K562 (cell line): Measurements from ENCODE around the gene PRXL2A. TPM values are rescaled to one million over a fixed set of nuclear protein-coding genes. Genes with fewer than 3 reads are reported as not detected.

Experiments used
- CBFA2T3 ChIP-seq: fragments of 450-650 bp; IDR thresholded peaks from 2 replicates; pipeline ENCODE4 v1.6.1; 2017
- COPS2 ChIP-seq: fragments of 450-650 bp; conservative IDR thresholded peaks from 2 replicates; pipeline ENCODE4 v1.6.1; 2016; ENCODE audit warnings: mild to moderate bottlenecking, moderate library complexity
- ETV5 ChIP-seq: sonication (generic); formaldehyde crosslinking; IDR thresholded peaks from 2 replicates; pipeline ENCODE4 v1.4.0; 2020; ENCODE audit warnings: low read depth, mild to moderate bottlenecking, missing genetic modification reagents
- HNRNPK ChIP-seq: fragments of 200-400 bp; formaldehyde crosslinking; IDR thresholded peaks from one replicate; pipeline ENCODE4 v1.6.1; 2018; ENCODE audit warnings: mild to moderate bottlenecking, low read depth, low read length; ENCODE audit not compliant: poor library complexity, severe bottlenecking
- JUN ChIP-seq, 2 experiments: sonication (generic) in 1 of 2; formaldehyde crosslinking in 1 of 2; IDR thresholded peaks; 2 replicates each; pipeline versions ENCODE4 v1.6.1 to v1.8.0; 2012 to 2022; ENCODE audit warnings: borderline replicate concordance in 2 of 2, mild to moderate bottlenecking in 2 of 2, improper control_type of control experiment in 1 of 2, low read depth in 1 of 2, low read length in 1 of 2, missing genetic modification reagents in 1 of 2
- MYC ChIP-seq, 2 experiments: fragments of 250-450 bp in 1 of 2; sonication (Bioruptor Pico) in 1 of 2; IDR thresholded peaks; 2 replicates each; pipeline versions ENCODE4 v1.5.1 to v1.6.1; 2012 to 2021; ENCODE audit warnings: low read depth in 2 of 2, borderline replicate concordance in 1 of 2, improper control_type of control experiment in 1 of 2, low read length in 1 of 2, mild to moderate bottlenecking in 1 of 2, moderate library complexity in 1 of 2
- SAFB ChIP-seq: fragments of 200-400 bp; formaldehyde crosslinking; IDR thresholded peaks from 2 replicates; pipeline ENCODE4 v1.6.1; 2017; ENCODE audit warnings: low read depth, low read length, borderline replicate concordance
- YY1 ChIP-seq, 3 experiments: IDR thresholded peaks; 2 replicates each; pipeline ENCODE4 v1.6.1; 2011; ENCODE audit warnings: low read length in 2 of 3, mild to moderate bottlenecking in 2 of 3, moderate library complexity in 2 of 3, borderline replicate concordance in 1 of 3, control low read depth in 1 of 3, low read depth in 1 of 3; ENCODE audit not compliant: insufficient read depth in 3 of 3, insufficient replicate concordance in 2 of 3, control insufficient read depth in 1 of 3, insufficient read length in 1 of 3; ENCODE audit errors: extremely low read depth in 1 of 3
- ZC3H8 ChIP-seq: fragments of 450-650 bp; IDR thresholded peaks from 2 replicates; pipeline ENCODE4 v1.6.1; 2017
- ZNF277 ChIP-seq: fragments of 250-450 bp; sonication (Bioruptor Pico); IDR thresholded peaks from 2 replicates; pipeline ENCODE4 v1.8.0; 2022; ENCODE audit warnings: inconsistent platforms, mild to moderate bottlenecking, moderate library complexity, borderline replicate concordance
- polyA plus RNA-seq, 8 experiments: library from polyadenylated mRNA; depleted of rRNA in 4 of 8; stranded (reverse) in 5 of 8; unstranded in 3 of 8; fragments of >200 nt; fragmentation: Nextera tagmentation in 2 of 8; fragmentation: Illumina TruSeq in 1 of 8; extraction: Ambion mirVana in 2 of 8; extraction: Trizol in 1 of 8; gene quantifications; 2 replicates each; pipeline versions ENCODE4 v1.2.1 to v1.2.3, GENCODE V29; 2011 to 2014; ENCODE audit warnings: inconsistent platforms in 1 of 8, missing spikeins in 1 of 8
- total RNA-seq, 7 experiments: library from RNA; depleted of rRNA in 6 of 7; stranded (reverse); fragments of >200 nt in 6 of 7; fragmentation: Illumina TruSeq in 2 of 7; extraction: Trizol in 2 of 7; gene quantifications; 2 replicates each; pipeline versions ENCODE4 v1.2.1 to v1.2.3, GENCODE V29; 2011 to 2021; ENCODE audit warnings: low replicate concordance in 1 of 7

PRXL2A gene
- total and polyA plus RNA-seq, 9 of the 15 experiments (the other 6 are each of a cell fraction or from before 2014, with no cell fraction given), result 0.14 to 1.2 (median 0.75) TPM

GRCh38 chr10:80436446-80437098 is 28.2 kb downstream of the PRXL2A start (continued):
- no peak for TF ChIP-seq YY1 (IDR thresholded peaks at IDR 0.05; ENCODE audit: borderline replicate concordance in 1 of 3, control insufficient read depth in 1 of 3, extremely low read depth in 1 of 3, insufficient read depth in 3 of 3, insufficient read length in 1 of 3, insufficient replicate concordance in 2 of 3, low read depth in 1 of 3, low read length in 2 of 3)
- no peak for TF ChIP-seq COPS2
- TF ChIP-seq ZNF277 (CRISPR knock-in tag), result no peak
- no peak for TF ChIP-seq MYC (IDR thresholded peaks at IDR 0.05; ENCODE audit: low read depth, low read length)
- TF ChIP-seq MYC (CRISPR knock-in tag; IDR thresholded peaks at IDR 0.05; ENCODE audit: borderline replicate concordance, low read depth), result no peak
- TF ChIP-seq CBFA2T3, result no peak
- no peak for TF ChIP-seq SAFB
- no peak for TF ChIP-seq ZC3H8
- TF ChIP-seq HNRNPK, result no peak
- no peak for TF ChIP-seq ETV5 (CRISPR knock-in tag)
- no peak for TF ChIP-seq JUN (IDR thresholded peaks at IDR 0.05; ENCODE audit: borderline replicate concordance, low read depth, low read length)
- TF ChIP-seq JUN (CRISPR knock-in tag; IDR thresholded peaks at IDR 0.05; ENCODE audit: borderline replicate concordance), result no peak
